NCI-H187 (cell line): ENCODE data around the gene ATN1.

ENCODE experiments used
- DNase-seq, 2 experiments: peaks; one replicate each; lab custom pipeline; 2025; lab: John Stamatoyannopoulos, UW

Gene ATN1

DNA sequence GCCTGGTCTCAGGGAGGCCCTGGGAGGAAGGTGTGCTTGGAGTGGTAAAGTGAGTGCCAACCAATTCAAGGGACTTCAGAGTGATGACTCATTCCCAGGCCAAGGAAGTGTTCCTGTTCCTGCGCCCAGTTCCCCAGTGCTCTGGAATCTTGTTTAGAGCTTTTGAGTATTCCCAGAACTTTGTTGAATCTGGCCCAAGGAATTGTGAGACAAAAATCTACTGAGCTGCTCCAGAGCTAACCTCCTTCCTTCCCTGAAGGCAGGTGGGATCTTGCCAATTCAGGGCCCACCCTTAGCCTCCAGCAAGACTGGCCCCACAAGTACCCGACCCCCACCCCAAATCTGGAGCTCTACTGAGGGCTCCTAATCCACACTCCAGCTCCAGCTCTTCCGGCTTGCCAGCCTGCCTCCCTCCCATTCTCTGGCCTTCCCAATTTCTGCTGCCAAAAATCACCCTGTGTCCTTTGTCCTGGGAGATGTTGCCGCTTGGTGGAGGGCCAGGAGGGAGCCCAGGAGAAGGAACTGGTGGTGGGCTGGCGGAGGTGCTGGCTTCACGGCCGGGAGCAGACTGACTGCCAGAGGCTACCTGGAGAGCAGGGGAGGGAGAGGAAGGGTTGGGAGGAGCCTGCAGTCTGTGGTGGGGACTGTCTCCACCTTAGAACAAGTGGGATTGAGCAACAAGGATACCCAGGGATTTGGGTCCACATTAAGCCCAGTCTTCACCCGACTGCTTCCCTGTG is 2.0 kb upstream of the ATN1 start:
- no peak for DNase-seq

DNA sequence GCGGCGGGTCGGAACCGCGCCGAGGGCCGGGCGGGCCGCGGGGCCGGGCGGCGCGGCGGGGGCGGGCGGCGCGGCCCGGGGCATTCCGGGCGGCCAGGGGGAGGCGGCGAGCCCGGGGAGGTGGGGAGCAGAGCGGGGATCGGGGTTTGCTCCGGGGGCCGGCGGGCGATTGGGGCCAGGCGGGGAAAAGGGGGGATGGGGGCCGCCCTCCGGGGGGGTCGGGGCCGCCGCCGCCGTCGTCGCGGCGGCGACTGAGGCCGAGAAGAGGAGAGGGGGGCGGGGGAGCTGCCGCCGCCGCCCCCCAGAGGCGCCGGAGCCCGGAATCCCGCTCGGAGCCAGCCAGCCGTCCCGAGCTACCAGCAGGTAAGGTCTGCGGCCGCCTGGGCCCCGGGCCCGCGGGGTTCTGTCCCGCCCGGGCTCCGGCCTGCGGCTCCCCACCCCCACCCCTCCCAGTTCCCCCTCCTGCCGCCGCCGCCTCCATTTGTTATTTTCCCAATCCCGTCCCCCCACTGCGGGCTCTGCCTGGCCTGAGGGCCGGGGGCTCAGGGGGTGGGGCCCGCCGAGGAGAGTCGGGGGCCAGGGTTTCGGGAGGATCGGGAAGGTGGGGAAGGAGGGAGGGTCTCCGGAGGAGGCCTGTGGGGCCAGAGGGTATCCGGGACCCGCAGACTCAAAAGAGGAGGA is 403 bp downstream of the ATN1 start:
- DNase-seq, result no peak

DNA sequence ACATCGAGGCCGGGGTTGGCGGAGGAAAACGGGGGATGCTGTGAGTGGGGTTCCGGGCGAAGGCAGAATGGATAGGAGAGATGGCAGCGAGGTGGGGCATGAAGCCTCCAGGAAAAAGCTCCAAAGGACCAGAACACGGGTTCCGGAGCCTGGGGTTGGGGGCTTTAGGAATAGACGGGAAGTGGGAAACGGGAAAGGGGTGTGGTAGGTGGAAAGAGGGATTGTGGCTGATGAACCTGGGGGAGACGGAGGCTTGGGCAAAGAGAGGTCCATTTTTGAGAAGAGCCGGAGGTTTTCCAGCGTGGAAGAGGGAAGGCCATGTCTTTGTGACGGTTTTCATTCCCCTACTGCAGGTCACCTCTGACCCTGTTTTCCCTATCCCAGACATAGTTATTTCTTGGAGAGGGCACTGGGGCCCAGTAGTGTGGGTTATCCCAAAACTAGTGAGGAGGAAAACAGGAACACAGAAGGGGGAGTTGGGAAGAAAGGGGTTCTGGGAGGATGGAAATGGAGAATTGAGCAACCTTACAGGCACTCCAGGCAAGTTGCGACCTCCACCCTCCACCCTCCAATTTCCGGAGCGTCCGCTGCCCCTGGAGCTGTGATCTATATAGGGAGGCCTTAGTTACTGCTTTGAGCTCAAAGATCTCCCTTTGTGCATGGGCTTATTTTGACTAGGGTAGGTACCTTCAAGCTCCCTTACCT is 1.1 kb downstream of the ATN1 start:
- DNase-seq, result no peak

DNA sequence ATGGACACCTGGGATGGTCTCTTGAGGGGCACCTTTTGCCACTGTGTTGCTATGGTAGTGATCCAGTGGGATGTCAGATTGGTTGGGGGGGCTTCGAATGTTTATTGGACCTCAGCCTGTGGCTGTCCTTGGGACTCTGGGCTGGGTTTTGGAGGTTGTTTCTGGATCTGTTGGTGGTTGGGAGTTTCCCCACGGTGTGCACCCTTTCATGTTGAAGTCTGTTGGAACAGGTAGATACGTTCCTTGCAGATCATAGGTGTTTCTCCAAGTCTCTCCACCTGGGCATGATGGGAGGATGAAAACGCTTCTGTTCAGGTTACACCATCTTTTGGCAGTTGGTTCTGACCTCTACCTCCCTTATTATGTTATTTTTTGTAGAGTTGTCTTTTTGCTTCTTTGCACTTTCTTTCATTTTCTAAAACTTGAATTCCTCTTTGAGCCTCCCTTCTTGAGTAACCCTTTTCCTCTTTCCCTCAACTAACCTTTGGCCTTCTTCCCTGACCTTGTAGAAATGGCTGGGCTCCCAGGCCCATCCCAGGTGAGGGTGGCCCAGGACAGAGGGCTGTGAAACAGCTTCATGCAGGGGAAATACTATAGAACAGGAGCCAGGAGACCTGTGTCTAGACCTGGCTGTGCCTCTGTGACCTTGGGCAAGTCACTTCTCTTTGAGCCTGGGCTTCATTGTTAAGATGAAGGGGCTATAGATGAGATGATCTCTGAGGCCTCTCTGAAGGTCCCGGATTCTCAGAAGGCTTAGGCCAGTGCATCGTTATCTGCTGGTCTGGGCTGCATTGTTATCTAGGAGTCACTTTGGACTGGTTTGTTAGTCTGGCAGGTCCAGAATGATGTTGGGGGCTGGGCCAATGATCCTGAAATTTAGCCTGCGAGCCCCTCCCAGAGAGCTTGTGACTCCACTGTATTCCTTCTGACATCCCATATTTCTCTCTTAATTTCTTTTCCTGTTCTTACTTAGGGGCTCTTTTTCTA is 2.0 kb downstream of the ATN1 start:
- DNase-seq, result no peak

- no peak for DNase-seq
These were observed 5.0 kb downstream of the ATN1 start for GRCh38 chr12:6932766-6933165.

- DNase-seq, result no peak
These were observed 6.4 kb downstream of the ATN1 start for GRCh38 chr12:6934110-6934509.

- no peak for DNase-seq
These were observed 7.8 kb downstream of the ATN1 start for GRCh38 chr12:6935371-6936193.

DNA sequence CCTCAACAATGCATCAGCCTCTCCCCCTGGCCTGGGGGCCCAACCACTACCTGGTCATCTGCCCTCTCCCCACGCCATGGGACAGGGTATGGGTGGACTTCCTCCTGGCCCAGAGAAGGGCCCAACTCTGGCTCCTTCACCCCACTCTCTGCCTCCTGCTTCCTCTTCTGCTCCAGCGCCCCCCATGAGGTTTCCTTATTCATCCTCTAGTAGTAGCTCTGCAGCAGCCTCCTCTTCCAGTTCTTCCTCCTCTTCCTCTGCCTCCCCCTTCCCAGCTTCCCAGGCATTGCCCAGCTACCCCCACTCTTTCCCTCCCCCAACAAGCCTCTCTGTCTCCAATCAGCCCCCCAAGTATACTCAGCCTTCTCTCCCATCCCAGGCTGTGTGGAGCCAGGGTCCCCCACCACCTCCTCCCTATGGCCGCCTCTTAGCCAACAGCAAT is 8.5 kb downstream of the ATN1 start:
- DNase-seq, result no peak

DNA sequence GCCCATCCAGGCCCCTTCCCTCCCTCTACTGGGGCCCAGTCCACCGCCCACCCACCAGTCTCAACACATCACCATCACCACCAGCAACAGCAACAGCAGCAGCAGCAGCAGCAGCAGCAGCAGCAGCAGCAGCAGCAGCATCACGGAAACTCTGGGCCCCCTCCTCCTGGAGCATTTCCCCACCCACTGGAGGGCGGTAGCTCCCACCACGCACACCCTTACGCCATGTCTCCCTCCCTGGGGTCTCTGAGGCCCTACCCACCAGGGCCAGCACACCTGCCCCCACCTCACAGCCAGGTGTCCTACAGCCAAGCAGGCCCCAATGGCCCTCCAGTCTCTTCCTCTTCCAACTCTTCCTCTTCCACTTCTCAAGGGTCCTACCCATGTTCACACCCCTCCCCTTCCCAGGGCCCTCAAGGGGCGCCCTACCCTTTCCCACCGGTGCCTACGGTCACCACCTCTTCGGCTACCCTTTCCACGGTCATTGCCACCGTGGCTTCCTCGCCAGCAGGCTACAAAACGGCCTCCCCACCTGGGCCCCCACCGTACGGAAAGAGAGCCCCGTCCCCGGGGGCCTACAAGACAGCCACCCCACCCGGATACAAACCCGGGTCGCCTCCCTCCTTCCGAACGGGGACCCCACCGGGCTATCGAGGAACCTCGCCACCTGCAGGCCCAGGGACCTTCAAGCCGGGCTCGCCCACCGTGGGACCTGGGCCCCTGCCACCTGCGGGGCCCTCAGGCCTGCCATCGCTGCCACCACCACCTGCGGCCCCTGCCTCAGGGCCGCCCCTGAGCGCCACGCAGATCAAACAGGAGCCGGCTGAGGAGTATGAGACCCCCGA is 9.1 kb downstream of the ATN1 start:
- DNase-seq, result no peak

- peak; percentile 86 to 92 for DNase-seq
These were observed 10.0 kb downstream of the ATN1 start for GRCh38 chr12:6937481-6938352.

GRCh38 chr12:6938353-6939190 is 10.8 kb downstream of the ATN1 start:
- no peak for DNase-seq

GRCh38 chr12:6939191-6939540 is 11.4 kb downstream of the ATN1 start:
- DNase-seq, result no peak

GRCh38 chr12:6941267-6941666 is 13.5 kb downstream of the ATN1 start:
- DNase-seq, result no peak

GRCh38 chr12:6941782-6942181 is 14.0 kb downstream of the ATN1 start:
- no peak for DNase-seq

- DNase-seq, result no peak
These were observed 14.5 kb downstream of the ATN1 start for GRCh38 chr12:6942331-6942665.

DNA sequence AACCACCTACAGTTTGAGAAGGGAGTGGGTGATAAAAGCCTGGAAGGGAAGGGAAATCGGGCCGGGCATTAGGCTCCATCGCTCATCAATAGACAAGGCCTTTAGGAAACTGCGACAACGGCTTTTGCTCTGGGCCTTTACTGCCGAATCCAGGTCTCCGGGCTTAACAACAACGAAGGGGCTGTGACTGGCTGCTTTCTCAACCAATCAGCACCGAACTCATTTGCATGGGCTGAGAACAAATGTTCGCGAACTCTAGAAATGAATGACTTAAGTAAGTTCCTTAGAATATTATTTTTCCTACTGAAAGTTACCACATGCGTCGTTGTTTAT is 15.6 kb downstream of the ATN1 start:
- peak in 1 of 2 experiments; percentile 51 for DNase-seq

GRCh38 chr12:6943722-6944380 is 16.1 kb downstream of the ATN1 start, which contains the start of the genes C12orf57 and RNU7-1:
TSS of gene C12orf57 (plus strand) at chr12:6944022. CDS start at chr12:6944122, 100 bp downstream.
TSS of gene RNU7-1 (plus strand) at chr12:6943816.
- DNase-seq, result peak; percentile 48 to 83
